H1 (cell line): ENCODE results near the gene FGF18. TPM values are rescaled to one million over a fixed set of nuclear protein-coding genes. Genes with fewer than 3 reads are reported as not detected.

Experiments used
- CTCF ChIA-PET: fragments of 300-600 bp; sonication (Branson Sonifier 250); formaldehyde crosslinking; loops from one replicate; lab custom pipeline; 2021; ENCODE audit not compliant: partially characterized antibody; lab: Charles Lee
- POLR2A ChIA-PET: fragments of 300-600 bp; sonication (Branson Sonifier 250); formaldehyde crosslinking; loops from one replicate; lab custom pipeline; 2021; ENCODE audit warnings: inconsistent platforms; ENCODE audit not compliant: partially characterized antibody; lab: Charles Lee
- DNase-seq, 2 experiments: peaks; one replicate each; pipeline versions ENCODE4 v3.0.0 to v3.0.0-alpha.2; 2010 to 2022; ENCODE audit warnings: low spot score in 2 of 2, low read depth in 1 of 2, mixed read lengths in 1 of 2
- FAIRE-seq: peaks from 2 replicates; lab custom pipeline; 2011; peaks lifted over from hg19 to GRCh38; lab: Jason Lieb, UNC
- H2AFZ ChIP-seq: 2 replicates; pipeline ENCODE4 v1.8.1; 2012; ENCODE audit warnings: low read length, inconsistent platforms
- H2AK5ac ChIP-seq: 2 replicates; pipeline ENCODE4 v1.6.1; 2013; ENCODE audit warnings: low read depth, low read length
- H2BK120ac ChIP-seq: replicated peaks from 2 replicates; pipeline ENCODE3; 2013; ENCODE audit warnings: low read depth, low read length, inconsistent platforms
- H2BK12ac ChIP-seq: 2 replicates; pipeline ENCODE4 v1.6.1; 2013; ENCODE audit warnings: low read depth, low read length
- H2BK15ac ChIP-seq: 2 replicates; pipeline ENCODE4 v1.6.1; 2013; ENCODE audit warnings: low read length
- H2BK20ac ChIP-seq: 2 replicates; pipeline ENCODE4 v1.6.1; 2013; ENCODE audit warnings: low read length
- H2BK5ac ChIP-seq: 2 replicates; pipeline ENCODE4 v1.6.1; 2013; ENCODE audit warnings: low read depth, low read length
- H3K14ac ChIP-seq: 2 replicates; pipeline ENCODE4 v1.6.1; 2013; ENCODE audit warnings: inconsistent platforms; ENCODE audit not compliant: insufficient read length
- H3K18ac ChIP-seq: 2 replicates; pipeline ENCODE4 v1.6.1; 2013; ENCODE audit warnings: low read length; ENCODE audit errors: extremely low read depth
- H3K23ac ChIP-seq: 2 replicates; pipeline ENCODE4 v1.6.1; 2013; ENCODE audit warnings: inconsistent platforms; ENCODE audit not compliant: insufficient read length
- H3K23me2 ChIP-seq: 2 replicates; pipeline ENCODE4 v1.6.1; 2013; ENCODE audit warnings: low read depth, low read length
- H3K27ac ChIP-seq: 2 replicates; pipeline ENCODE4 v1.6.1; 2011; ENCODE audit warnings: low read depth, low read length, inconsistent platforms
- H3K27me3 ChIP-seq, 4 experiments: replicated peaks in 1 of 4; 1 replicate in 1 of 4; 2 replicates in 3 of 4; pipeline versions ENCODE4 v1.6.1 to v1.8.1; 2011 to 2013; ENCODE audit warnings: low read length in 3 of 4, mild to moderate bottlenecking in 3 of 4, inconsistent platforms in 2 of 4, mixed read lengths in 2 of 4, moderate library complexity in 1 of 4; ENCODE audit not compliant: control insufficient read depth in 3 of 4, insufficient read depth in 3 of 4; ENCODE audit errors: extremely low read depth in 1 of 4
- H3K36me3 ChIP-seq, 4 experiments: 2 replicates each; pipeline versions ENCODE4 v1.6.1 to v1.8.1; 2011 to 2013; ENCODE audit warnings: mild to moderate bottlenecking in 4 of 4, low read length in 3 of 4, moderate library complexity in 2 of 4, control low read depth in 1 of 4, inconsistent platforms in 1 of 4; ENCODE audit not compliant: insufficient read depth in 4 of 4, control insufficient read depth in 2 of 4
- H3K4ac ChIP-seq: replicated peaks from 2 replicates; pipeline ENCODE3; 2013; ENCODE audit warnings: low read length, low read depth, mixed read lengths, inconsistent platforms; ENCODE audit not compliant: insufficient read length
- H3K4me1 ChIP-seq, 4 experiments: replicated peaks in 1 of 4; 1 replicate in 1 of 4; 2 replicates in 3 of 4; pipeline versions ENCODE4 v1.6.1 to v1.8.1; 2011 to 2013; ENCODE audit warnings: low read length in 3 of 4, inconsistent platforms in 2 of 4, mixed read lengths in 1 of 4; ENCODE audit not compliant: insufficient read depth in 4 of 4, control insufficient read depth in 3 of 4
- H3K4me2 ChIP-seq, 2 experiments: 2 replicates each; pipeline versions ENCODE4 v1.6.1 to v1.8.1; 2011 to 2013; ENCODE audit warnings: low read depth in 2 of 2, low read length in 2 of 2, control low read depth in 1 of 2, inconsistent platforms in 1 of 2, mild to moderate bottlenecking in 1 of 2; ENCODE audit not compliant: insufficient read depth in 1 of 2
- H3K4me3 ChIP-seq, 4 experiments: fragments of 200-600, 300-600 bp in 1 of 4; sonication (generic), shearing (Covaris generic), sonication (Bioruptor Twin) in 1 of 4; 2 replicates each; pipeline versions ENCODE4 v1.5.1 to v1.8.1; 2011 to 2016; ENCODE audit warnings: low read length in 4 of 4, low read depth in 3 of 4, control low read depth in 2 of 4, inconsistent platforms in 2 of 4, mild to moderate bottlenecking in 2 of 4, mixed read lengths in 1 of 4, moderate library complexity in 1 of 4; ENCODE audit not compliant: insufficient read depth in 2 of 4; ENCODE audit errors: extremely low read depth in 1 of 4
- H3K56ac ChIP-seq: replicated peaks from 2 replicates; pipeline ENCODE3; 2013; ENCODE audit warnings: low read depth, mild to moderate bottlenecking, mixed read lengths, low read length, inconsistent platforms; ENCODE audit not compliant: insufficient read length
- H3K79me1 ChIP-seq: 2 replicates; pipeline ENCODE4 v1.6.1; 2013; ENCODE audit warnings: low read depth, low read length, control low read depth
- H3K79me2 ChIP-seq, 2 experiments: 2 replicates each; pipeline versions ENCODE4 v1.6.1 to v1.8.1; 2012 to 2013; ENCODE audit warnings: low read length in 2 of 2, mild to moderate bottlenecking in 2 of 2, inconsistent platforms in 1 of 2; ENCODE audit not compliant: insufficient read depth in 2 of 2, control insufficient read depth in 1 of 2
- H3K9ac ChIP-seq, 4 experiments: replicated peaks in 1 of 4; 1 replicate in 1 of 4; 2 replicates in 3 of 4; pipeline versions ENCODE4 v1.6.1 to v1.8.1; 2011 to 2013; ENCODE audit warnings: low read depth in 3 of 4, low read length in 3 of 4, control low read depth in 2 of 4, mild to moderate bottlenecking in 2 of 4, moderate library complexity in 2 of 4, inconsistent platforms in 1 of 4; ENCODE audit errors: extremely low read depth in 1 of 4
- H3K9me3 ChIP-seq, 2 experiments: 2 replicates each; pipeline versions ENCODE4 v1.6.1 to v1.8.1; 2012 to 2013; ENCODE audit warnings: mild to moderate bottlenecking in 2 of 2, moderate library complexity in 2 of 2, control low read depth in 1 of 2, inconsistent platforms in 1 of 2, low read depth in 1 of 2, low read length in 1 of 2, mixed read lengths in 1 of 2; ENCODE audit not compliant: insufficient read depth in 2 of 2
- H4K20me1 ChIP-seq, 2 experiments: replicated peaks in 1 of 2; 2 replicates each; pipeline versions ENCODE3 to v1.8.1; 2011 to 2013; ENCODE audit warnings: inconsistent platforms in 2 of 2, low read length in 2 of 2, mild to moderate bottlenecking in 1 of 2; ENCODE audit not compliant: insufficient read depth in 2 of 2, control insufficient read depth in 1 of 2
- H4K5ac ChIP-seq: 2 replicates; pipeline ENCODE4 v1.6.1; 2013; ENCODE audit warnings: low read length, low read depth, mixed read lengths, inconsistent platforms; ENCODE audit not compliant: insufficient read length
- H4K8ac ChIP-seq: 2 replicates; pipeline ENCODE4 v1.8.0; 2013; ENCODE audit warnings: mild to moderate bottlenecking, moderate library complexity, low read length, inconsistent platforms; ENCODE audit not compliant: insufficient read depth; ENCODE audit errors: extremely low read depth
- H4K91ac ChIP-seq: replicated peaks from 2 replicates; pipeline ENCODE3; 2013; ENCODE audit warnings: low read length, mixed read lengths, inconsistent platforms; ENCODE audit not compliant: insufficient read length
- HDAC2 ChIP-seq, 2 experiments: fragments of 300-600 bp in 1 of 2; sonication (generic) in 1 of 2; IDR thresholded peaks; 2 replicates each; pipeline ENCODE4 v1.6.1; 2011 to 2012; ENCODE audit warnings: low read depth in 2 of 2, low read length in 2 of 2, mild to moderate bottlenecking in 2 of 2, moderate library complexity in 2 of 2, borderline replicate concordance in 1 of 2, inconsistent platforms in 1 of 2
- JUN ChIP-seq: IDR thresholded peaks from 2 replicates; pipeline ENCODE4 v1.6.1; 2011; ENCODE audit warnings: low read depth, mild to moderate bottlenecking, improper control_type of control experiment, low read length
- MAFK ChIP-seq: IDR thresholded peaks from 2 replicates; pipeline ENCODE4 v1.6.1; 2012; ENCODE audit warnings: low read depth, mild to moderate bottlenecking, improper control_type of control experiment, low read length
- POU5F1 ChIP-seq: IDR thresholded peaks from 2 replicates; pipeline ENCODE4 v1.6.1; 2011; ENCODE audit warnings: low read depth, mild to moderate bottlenecking, low read length, moderate library complexity
- RNF2 ChIP-seq: fragments of 200-900, 300-1000 bp; sonication (generic); IDR thresholded peaks from 2 replicates; pipeline ENCODE4 v1.7.1; 2016; ENCODE audit warnings: borderline replicate concordance, low read depth, mild to moderate bottlenecking, antibody characterized with exemption, low read length; ENCODE audit not compliant: poor library complexity, severe bottlenecking; ENCODE audit errors: missing control alignments
- SAP30 ChIP-seq: fragments of 300-600 bp; sonication (generic); IDR thresholded peaks from 2 replicates; pipeline ENCODE4 v1.7.1; 2012; ENCODE audit warnings: low read length, moderate library complexity, mild to moderate bottlenecking, inconsistent platforms; ENCODE audit not compliant: insufficient read depth, insufficient replicate concordance
- SIX5 ChIP-seq: IDR thresholded peaks from 2 replicates; pipeline ENCODE4 v1.6.1; 2011; ENCODE audit warnings: mild to moderate bottlenecking, low read depth, low read length
- SP2 ChIP-seq: IDR thresholded peaks from 2 replicates; pipeline ENCODE4 v1.6.1; 2012; ENCODE audit warnings: mild to moderate bottlenecking, low read length, inconsistent platforms
- SUZ12 ChIP-seq: fragments of 200-600 bp; sonication (generic); IDR thresholded peaks from 2 replicates; pipeline ENCODE4 v1.6.1; 2012; ENCODE audit warnings: mild to moderate bottlenecking, inconsistent platforms, low read length, moderate library complexity, mixed read lengths
- TCF12 ChIP-seq: IDR thresholded peaks from 2 replicates; pipeline ENCODE4 v1.6.1; 2011; ENCODE audit warnings: low read depth, mild to moderate bottlenecking, low read length
- WGBS, 2 experiments: shearing (Covaris generic) in 1 of 2; methylation state at CpG; one replicate each; pipeline versions ENCODE4 v1.1.6 to v1.1.7; 2013 to 2015; ENCODE audit warnings: low lambda C conversion rate in 2 of 2, mixed read lengths in 2 of 2, inconsistent platforms in 1 of 2, low coverage in 1 of 2, missing lambda C conversion rate in 1 of 2; ENCODE audit not compliant: insufficient replicate concordance in 2 of 2, insufficient coverage in 1 of 2, insufficient read length in 1 of 2; ENCODE audit errors: extremely low coverage in 1 of 2, missing lambda C conversion rate in 1 of 2; 5-methylcytosine and 5-hydroxymethylcytosine counted together
- polyA plus RNA-seq, 7 experiments: library from polyadenylated mRNA; depleted of rRNA in 3 of 7; stranded (reverse) in 5 of 7; unstranded in 2 of 7; fragments of >200 nt in 5 of 7; fragments of 200-250 nt in 2 of 7; gene quantifications; 1 replicate in 5 of 7; 2 replicates in 1 of 7; 4 replicates in 1 of 7; pipeline versions ENCODE4 v1.2.1 to v1.2.3, GENCODE V29; 2011 to 2013; ENCODE audit warnings: missing spikeins in 2 of 7, mixed read lengths in 2 of 7
- total RNA-seq: library from RNA; stranded (reverse); fragmentation: NEBNext Ultra II Directional; extraction: Animal tissue kit (Norgen Biotek cat#: 25700); gene quantifications from 2 replicates; pipeline ENCODE4 v1.2.1, GENCODE V29; 2021

Gene FGF18
- total and polyA plus RNA-seq, 2 of the 8 experiments (the other 6 are each of a cell fraction or from before 2014, with no cell fraction given), result 0.54 to 1.3 TPM

- H2BK120ac ChIP-seq, result no peak overlapping the region
- H3K79me2 ChIP-seq, result no peaks in the 10 kb centered on the region
- H3K9ac ChIP-seq, result no peak overlapping the region
- no peak overlapping the region for H2BK5ac ChIP-seq
- no peak overlapping the region for H3K23ac ChIP-seq
- ChIA-PET CTCF (interaction anchor here (0.6 to 1.8 kb wide), 8 partner anchors 9 to 270 kb away, joined by 3 to 9 read pairs (median 4); partner anchors contain the start of gene FGF18), POLR2A (interaction anchor here (1.0 to 1.7 kb wide), 2 partner anchors 42 to 66 kb away, joined by 3 to 4 read pairs; no protein-coding TSS in a partner anchor)
- H2AFZ ChIP-seq, result 0 out of 2 replicates have a peak overlapping the region, but pooled peaks have one; percentile 30
- H4K91ac ChIP-seq, result no peak overlapping the region
- WGBS, 2 experiments, result 82% methylated on average over 4 of the region's 4 CpGs; no CpG with 5 or more reads in 1 of the 2 experiments
- no peaks in the 10 kb centered on the region for H3K9me3 ChIP-seq
- H3K4me1 ChIP-seq, result peaks cover 0 to 6% (median 0%) of the 10 kb centered on the region in 4 experiments; a peak in 2 of 7 replicates
- no peak overlapping the region for H3K4ac ChIP-seq
- H3K23me2 ChIP-seq, result no peaks in the 10 kb centered on the region
- H3K14ac ChIP-seq, result no peak overlapping the region
- no peak overlapping the region for H2BK12ac ChIP-seq
- DNase-seq, result no peak
- no peaks in the 10 kb centered on the region; a peak in 1 of 7 replicates for H3K27me3 ChIP-seq
- FAIRE-seq, result no peak
- no peak overlapping the region for H2BK20ac ChIP-seq
- no peak overlapping the region for H2AK5ac ChIP-seq
- no peak overlapping the region for H3K4me3 ChIP-seq
- no peak overlapping the region for H3K27ac ChIP-seq
- no peak overlapping the region; the same call in 1 of the 2 replicates for H2BK15ac ChIP-seq
- H4K8ac ChIP-seq, result no peak overlapping the region
- no peaks in the 10 kb centered on the region for H4K20me1 ChIP-seq
- no peak overlapping the region for H3K56ac ChIP-seq
- no peak overlapping the region for H4K5ac ChIP-seq
- no peaks in the 10 kb centered on the region for H3K36me3 ChIP-seq
- no peak overlapping the region; the same call in 1 of the 2 replicates for H3K18ac ChIP-seq
- no peaks in the 10 kb centered on the region for H3K79me1 ChIP-seq
- H3K4me2 ChIP-seq, result no peak overlapping the region
- TF ChIP-seq HDAC2 (IDR thresholded peaks at IDR 0.05; ENCODE audit: borderline replicate concordance in 1 of 2, low read depth in 2 of 2, low read length in 2 of 2) (no peak), SP2 (no peak), SIX5 (no peak), RNF2 (no peak), MAFK (no peak), JUN (no peak), SUZ12 (no peak), POU5F1 (no peak), SAP30 (no peak), TCF12 (no peak)
These were observed 59.7 kb downstream of the FGF18 start for GRCh38 chr5:171478946-171479775.
